Thoracic aorta (tissue), 2 donors: ENCODE measurements around the gene GRIN3A. TPM values are rescaled to one million over a fixed set of nuclear protein-coding genes. Genes with fewer than 3 reads are reported as not detected.

Source experiments
- total RNA-seq, 2 donors: library from RNA; depleted of rRNA; stranded (reverse); fragments of >200 nt; gene quantifications; one replicate each; pipeline versions ENCODE4 v1.1.0 to v1.2.3, GENCODE V29; 2016

GRIN3A gene
- total RNA-seq, 2 donors from 2014 or later = 0.21 TPM; not detected in 1

Other genes starting within 250 kb of the GRIN3A start
- 10 to 100 TPM; 24.7 to 31.0 TPM for gene RNF20, start 204.8 kb downstream of the GRIN3A start, total RNA-seq
- gene PPP3R2, start 143.7 kb downstream of the GRIN3A start, total RNA-seq = not detected